Measurements from ENCODE around the gene AKR7A3. TPM values are rescaled to one million over a fixed set of nuclear protein-coding genes. Genes with fewer than 3 reads are reported as not detected.

Gene AKR7A3
- polyA plus RNA-seq, 1 of the 3 experiments (the other 2 are of a cell fraction) = 0.38 TPM

DNA sequence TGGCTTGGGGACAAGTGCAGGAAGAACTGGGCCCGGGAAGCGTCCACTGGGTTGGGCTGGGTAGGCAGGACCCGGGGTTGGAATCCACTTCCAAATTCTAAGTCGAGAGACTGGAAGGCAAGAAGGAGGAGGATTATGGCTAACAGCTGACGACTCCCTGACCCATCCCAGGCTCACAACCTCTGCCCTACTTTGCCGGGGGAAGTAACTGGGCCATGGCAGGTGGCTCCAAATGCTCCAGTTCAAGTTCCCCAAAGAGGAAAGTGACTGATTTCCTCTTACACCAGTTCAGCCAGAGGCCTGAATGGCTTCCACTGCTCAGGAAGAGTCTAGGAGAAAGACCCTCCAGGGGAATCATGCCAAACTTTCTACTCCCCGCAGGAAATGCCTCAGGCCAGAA is 48.7 kb downstream of the AKR7A3 start:
- Histone ChIP-seq H3K27me3 (ENCODE audit: insufficient read depth) (no peaks in the 10 kb centered on the region), H4K20me1 (ENCODE audit: insufficient read depth) (no peaks in the 10 kb centered on the region), H3K4me2 (no peak overlapping the region), H2AFZ (ENCODE audit: low read depth) (no peak overlapping the region), H3K9me2 (no peaks in the 10 kb centered on the region), H3K4me1 (ENCODE audit: control insufficient read depth in 1 of 2, insufficient read depth in 2 of 2, low read depth in 1 of 2, low read length in 1 of 2) (no peaks in the 10 kb centered on the region), H3K9ac (no peak overlapping the region), H3K9me3 (no peaks in the 10 kb centered on the region), H3F3A (replicated peaks; ENCODE audit: insufficient read depth) (no peaks in the 10 kb centered on the region), H3K79me2 (ENCODE audit: insufficient read depth) (0 out of 2 replicates have a peak, but pooled peaks cover 5% of the 10 kb centered on the region), H3K4me3 (ENCODE audit: low read depth in 2 of 2, low read length in 1 of 2) (no peak overlapping the region), H3K27ac (ENCODE audit: low read depth in 2 of 2, low read length in 1 of 2) (no peak overlapping the region), H3K36me3 (replicated peaks in 1 of 2; ENCODE audit: control insufficient read depth in 1 of 2, insufficient read depth in 2 of 2, low read length in 1 of 2) (peaks cover 55 to 64% of the 10 kb centered on the region in 2 experiments)
- TF ChIP-seq MXI1 (IDR thresholded peaks at IDR 0.05; ENCODE audit: low read depth, low read length) (no peak), SMC3 (IDR thresholded peaks at IDR 0.05; ENCODE audit: low read depth, low read length) (no peak), NFIC (IDR thresholded peaks at IDR 0.05; ENCODE audit: borderline replicate concordance) (no peak), GABPA (IDR thresholded peaks at IDR 0.05; ENCODE audit: low read depth) (no peak), YY1 (IDR thresholded peaks at IDR 0.05; ENCODE audit: low read depth) (no peak), TAF1 (IDR thresholded peaks at IDR 0.05; ENCODE audit: borderline replicate concordance, low read depth, low read length) (no peak), POLR2AphosphoS5 (IDR thresholded peaks at IDR 0.05; ENCODE audit: low read depth, low read length) (no peak), MEF2A (IDR thresholded peaks at IDR 0.05; ENCODE audit: borderline replicate concordance, low read depth) (no peak), RCOR1 (IDR thresholded peaks at IDR 0.05; ENCODE audit: low read length) (no peak), ZBTB33 (IDR thresholded peaks at IDR 0.05; ENCODE audit: borderline replicate concordance, low read depth) (no peak), USF2 (IDR thresholded peaks at IDR 0.05; ENCODE audit: borderline replicate concordance, low read depth, low read length) (no peak), IRF3 (IDR thresholded peaks at IDR 0.05; ENCODE audit: low read depth, low read length) (no peak), CHD2 (IDR thresholded peaks at IDR 0.05; ENCODE audit: low read length, partially characterized antibody) (no peak)
- TF ChIP-seq, protein P1, sequence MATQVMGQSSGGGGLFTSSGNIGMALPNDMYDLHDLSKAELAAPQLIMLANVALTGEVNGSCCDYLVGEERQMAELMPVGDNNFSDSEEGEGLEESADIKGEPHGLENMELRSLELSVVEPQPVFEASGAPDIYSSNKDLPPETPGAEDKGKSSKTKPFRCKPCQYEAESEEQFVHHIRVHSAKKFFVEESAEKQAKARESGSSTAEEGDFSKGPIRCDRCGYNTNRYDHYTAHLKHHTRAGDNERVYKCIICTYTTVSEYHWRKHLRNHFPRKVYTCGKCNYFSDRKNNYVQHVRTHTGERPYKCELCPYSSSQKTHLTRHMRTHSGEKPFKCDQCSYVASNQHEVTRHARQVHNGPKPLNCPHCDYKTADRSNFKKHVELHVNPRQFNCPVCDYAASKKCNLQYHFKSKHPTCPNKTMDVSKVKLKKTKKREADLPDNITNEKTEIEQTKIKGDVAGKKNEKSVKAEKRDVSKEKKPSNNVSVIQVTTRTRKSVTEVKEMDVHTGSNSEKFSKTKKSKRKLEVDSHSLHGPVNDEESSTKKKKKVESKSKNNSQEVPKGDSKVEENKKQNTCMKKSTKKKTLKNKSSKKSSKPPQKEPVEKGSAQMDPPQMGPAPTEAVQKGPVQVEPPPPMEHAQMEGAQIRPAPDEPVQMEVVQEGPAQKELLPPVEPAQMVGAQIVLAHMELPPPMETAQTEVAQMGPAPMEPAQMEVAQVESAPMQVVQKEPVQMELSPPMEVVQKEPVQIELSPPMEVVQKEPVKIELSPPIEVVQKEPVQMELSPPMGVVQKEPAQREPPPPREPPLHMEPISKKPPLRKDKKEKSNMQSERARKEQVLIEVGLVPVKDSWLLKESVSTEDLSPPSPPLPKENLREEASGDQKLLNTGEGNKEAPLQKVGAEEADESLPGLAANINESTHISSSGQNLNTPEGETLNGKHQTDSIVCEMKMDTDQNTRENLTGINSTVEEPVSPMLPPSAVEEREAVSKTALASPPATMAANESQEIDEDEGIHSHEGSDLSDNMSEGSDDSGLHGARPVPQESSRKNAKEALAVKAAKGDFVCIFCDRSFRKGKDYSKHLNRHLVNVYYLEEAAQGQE (IDR thresholded peaks at IDR 0.05; ENCODE audit: low read depth, low read length) = no peak
- no peak for DNase-seq
- CTCF ChIA-PET = interaction anchor here (0.9 to 2.5 kb wide), 17 partner anchors 8 to 643 kb away, joined by 3 to 21 read pairs (median 8); partner anchors contain the start of genes EMC1 and MRTO4
- POLR2A ChIA-PET = no interaction called here
- WGBS (ENCODE audit: low lambda C conversion rate) = 81% methylated on average over 5 of the region's 7 CpGs
